Mammary epithelial cell (primary cell): ENCODE data around the gene CPNE5.

Experiments
- EZH2 ChIP-seq: IDR thresholded peaks from 2 replicates; pipeline ENCODE4 v1.6.1; 2012; ENCODE audit warnings: low read length, inconsistent platforms, borderline replicate concordance
- TF ChIP-seq, protein P1 (sequence below), 2 donors: IDR thresholded peaks in 1 of 2; conservative IDR thresholded peaks in 1 of 2; 2 replicates each; pipeline ENCODE4 v1.5.1; 2011 to 2012; ENCODE audit warnings: inconsistent platforms in 2 of 2, low read length in 2 of 2, mild to moderate bottlenecking in 2 of 2, control low read depth in 1 of 2, low read depth in 1 of 2; ENCODE audit not compliant: insufficient read depth in 1 of 2; ENCODE audit errors: extremely low read depth in 1 of 2

DNA sequence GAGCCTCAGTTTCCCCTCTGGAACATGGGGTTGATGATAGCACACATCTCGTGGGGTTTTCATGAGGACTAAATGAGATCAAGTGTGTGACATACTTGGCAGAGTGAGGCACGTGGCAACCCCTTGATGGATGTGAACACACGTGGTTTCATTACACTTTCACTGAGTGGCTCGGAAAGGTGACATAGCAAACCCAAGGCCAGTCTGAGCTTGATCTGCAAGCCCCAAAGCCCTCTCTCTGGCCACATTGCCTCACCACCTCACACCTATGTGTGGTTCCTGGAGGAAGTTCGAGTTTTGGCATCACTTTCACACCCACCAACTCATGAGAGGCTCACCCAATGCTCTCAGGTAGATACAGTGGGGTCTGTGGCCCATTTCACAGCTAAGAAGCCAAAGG is 60.0 kb downstream of the CPNE5 start:
- TF ChIP-seq, protein P1, sequence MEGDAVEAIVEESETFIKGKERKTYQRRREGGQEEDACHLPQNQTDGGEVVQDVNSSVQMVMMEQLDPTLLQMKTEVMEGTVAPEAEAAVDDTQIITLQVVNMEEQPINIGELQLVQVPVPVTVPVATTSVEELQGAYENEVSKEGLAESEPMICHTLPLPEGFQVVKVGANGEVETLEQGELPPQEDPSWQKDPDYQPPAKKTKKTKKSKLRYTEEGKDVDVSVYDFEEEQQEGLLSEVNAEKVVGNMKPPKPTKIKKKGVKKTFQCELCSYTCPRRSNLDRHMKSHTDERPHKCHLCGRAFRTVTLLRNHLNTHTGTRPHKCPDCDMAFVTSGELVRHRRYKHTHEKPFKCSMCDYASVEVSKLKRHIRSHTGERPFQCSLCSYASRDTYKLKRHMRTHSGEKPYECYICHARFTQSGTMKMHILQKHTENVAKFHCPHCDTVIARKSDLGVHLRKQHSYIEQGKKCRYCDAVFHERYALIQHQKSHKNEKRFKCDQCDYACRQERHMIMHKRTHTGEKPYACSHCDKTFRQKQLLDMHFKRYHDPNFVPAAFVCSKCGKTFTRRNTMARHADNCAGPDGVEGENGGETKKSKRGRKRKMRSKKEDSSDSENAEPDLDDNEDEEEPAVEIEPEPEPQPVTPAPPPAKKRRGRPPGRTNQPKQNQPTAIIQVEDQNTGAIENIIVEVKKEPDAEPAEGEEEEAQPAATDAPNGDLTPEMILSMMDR (conservative IDR thresholded peaks at IDR 0.05 in 1 of 2, IDR thresholded peaks at IDR 0.05 in 1 of 2; ENCODE audit: extremely low read depth in 1 of 2, insufficient read depth in 1 of 2, low read depth in 1 of 2, low read length in 2 of 2) = no peak
- no peak for TF ChIP-seq EZH2
